Measurements from ENCODE around the gene QSOX2.

Gene QSOX2

DNA sequence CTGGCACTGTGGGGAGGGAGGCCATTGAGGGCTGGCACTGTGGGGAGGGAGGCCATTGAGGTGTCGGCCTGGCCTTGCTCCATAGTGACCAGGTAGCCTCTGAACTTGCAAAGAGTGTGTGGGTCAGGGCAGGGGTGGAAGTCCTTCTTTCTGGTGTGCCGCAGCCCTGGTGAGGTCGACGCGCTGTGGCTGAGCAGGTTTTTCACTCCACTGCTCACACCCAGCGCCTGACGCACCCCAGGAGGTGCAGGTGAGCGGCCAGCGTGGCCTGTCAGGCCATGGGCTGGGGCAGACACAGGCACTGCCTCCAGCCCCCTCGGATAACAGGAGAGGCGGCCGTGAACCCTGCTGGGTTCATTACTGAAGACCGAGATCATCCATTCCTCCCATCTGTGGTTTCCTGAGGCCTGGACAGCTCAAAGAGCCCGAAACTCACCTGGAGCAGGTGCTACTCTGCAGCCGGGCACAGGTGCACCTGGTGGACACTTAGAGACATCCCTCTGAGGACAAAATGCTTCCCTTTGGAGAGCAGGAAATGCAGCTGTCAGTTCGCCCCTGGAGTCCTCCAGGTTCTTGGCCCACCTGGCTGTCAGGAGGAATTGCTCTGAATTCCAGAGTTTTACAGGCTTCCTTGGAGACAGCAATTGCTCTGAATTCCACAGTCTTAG is 73.1 kb downstream of the QSOX2 start:
- no peak for DNase-seq (ENCODE audit: low spot score)

- DNase-seq (ENCODE audit: low spot score) = no peak
These were observed 73.7 kb downstream of the QSOX2 start for GRCh38 chr9:136171801-136172411.

- DNase-seq (ENCODE audit: low spot score) = peak; percentile 87
These were observed 74.4 kb downstream of the QSOX2 start for GRCh38 chr9:136171009-136171800.

DNA sequence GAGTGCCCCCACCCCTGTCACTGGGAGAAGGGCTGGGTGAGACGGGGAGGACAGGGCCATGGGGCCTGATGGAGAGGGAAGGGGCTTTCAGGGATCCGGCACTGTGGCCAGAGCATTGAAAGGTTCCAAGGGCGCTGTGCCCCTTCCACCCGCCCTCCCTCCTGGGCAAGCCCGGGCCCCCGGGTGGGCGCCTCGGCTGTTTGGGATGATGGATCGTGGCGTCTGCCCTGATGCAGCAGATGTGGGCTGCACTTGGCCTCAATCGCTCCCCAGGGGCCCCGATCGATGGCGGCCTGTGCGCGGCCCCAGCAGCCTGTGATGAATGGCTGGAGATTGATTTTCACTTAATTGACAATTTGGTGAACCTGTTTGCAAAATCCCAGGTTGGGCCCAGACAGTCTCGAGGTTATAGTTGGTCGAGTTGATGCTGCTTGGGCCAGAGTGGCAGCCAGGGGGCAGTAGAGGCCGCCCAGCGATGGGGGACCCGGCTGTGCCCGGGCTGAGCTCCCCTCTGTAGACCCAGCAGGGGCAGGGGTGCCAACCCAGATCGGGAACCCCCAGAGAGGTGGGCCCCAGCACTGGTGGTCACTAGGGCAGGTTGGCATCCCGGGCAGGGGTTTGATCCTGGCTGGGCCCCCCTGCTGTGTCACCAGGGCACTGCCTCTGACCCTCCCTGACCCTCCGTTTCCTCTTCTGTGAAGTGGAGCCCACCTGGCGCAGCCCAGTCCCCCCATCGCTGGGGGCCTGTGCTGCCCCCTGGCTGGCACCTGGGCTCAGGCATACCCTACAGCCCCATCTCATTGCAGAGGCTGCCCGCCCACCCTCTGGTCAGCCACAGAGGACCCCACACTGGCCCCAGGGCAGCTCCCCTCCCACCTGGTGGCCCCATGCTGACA is 75.4 kb downstream of the QSOX2 start:
- DNase-seq (ENCODE audit: low spot score) = no peak

DNA sequence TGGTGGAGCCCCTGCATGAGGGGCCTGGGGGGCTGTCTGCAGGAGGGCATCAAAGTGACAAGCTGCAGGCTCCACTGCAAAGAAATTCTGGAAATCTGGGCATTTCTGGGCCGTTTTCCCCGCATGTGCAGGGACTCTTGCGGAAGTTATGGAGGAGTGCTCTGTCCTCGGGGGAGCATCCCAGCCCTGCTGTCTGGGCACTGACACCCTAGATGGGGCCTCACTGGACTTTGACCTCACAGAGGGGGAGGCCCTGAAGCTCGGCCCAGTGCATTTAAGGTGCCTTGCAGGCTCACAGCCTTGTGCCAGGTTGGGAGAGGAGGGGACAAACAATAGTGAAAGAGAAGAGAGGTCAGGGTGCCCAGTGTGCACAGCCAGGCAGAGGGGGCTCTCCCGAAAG is 76.1 kb downstream of the QSOX2 start:
- no peak for DNase-seq (ENCODE audit: low spot score)

GRCh38 chr9:136163248-136163850 is 82.3 kb downstream of the QSOX2 start:
- no peak for DNase-seq (ENCODE audit: low spot score)

- no peak for DNase-seq (ENCODE audit: low spot score)
These were observed 84.5 kb downstream of the QSOX2 start for GRCh38 chr9:136160995-136161610.

DNA sequence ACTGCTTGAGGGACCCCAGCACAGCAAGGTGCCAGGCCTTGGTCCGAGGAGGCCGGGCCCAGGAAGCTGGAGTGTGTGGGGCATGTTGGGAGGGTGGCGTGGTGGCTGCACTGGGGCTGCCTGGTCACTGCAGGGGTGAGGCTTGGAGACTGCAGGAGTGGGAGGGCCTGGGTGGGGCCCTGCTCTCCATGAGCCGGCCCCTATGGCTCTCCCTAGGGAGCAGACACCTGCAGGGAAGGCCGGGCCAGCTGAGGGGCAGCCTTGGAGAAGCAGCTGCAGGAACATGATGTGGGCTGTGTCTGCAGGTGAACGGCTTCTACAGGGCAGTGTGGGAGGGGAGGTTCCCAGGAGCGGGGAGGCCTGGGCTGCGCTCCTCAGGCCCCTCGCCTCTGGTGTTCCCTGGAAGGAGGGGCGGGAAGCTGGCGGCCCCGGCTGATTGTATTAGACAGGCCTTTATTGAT is 85.2 kb downstream of the QSOX2 start:
- no peak for DNase-seq (ENCODE audit: low spot score)

DNA sequence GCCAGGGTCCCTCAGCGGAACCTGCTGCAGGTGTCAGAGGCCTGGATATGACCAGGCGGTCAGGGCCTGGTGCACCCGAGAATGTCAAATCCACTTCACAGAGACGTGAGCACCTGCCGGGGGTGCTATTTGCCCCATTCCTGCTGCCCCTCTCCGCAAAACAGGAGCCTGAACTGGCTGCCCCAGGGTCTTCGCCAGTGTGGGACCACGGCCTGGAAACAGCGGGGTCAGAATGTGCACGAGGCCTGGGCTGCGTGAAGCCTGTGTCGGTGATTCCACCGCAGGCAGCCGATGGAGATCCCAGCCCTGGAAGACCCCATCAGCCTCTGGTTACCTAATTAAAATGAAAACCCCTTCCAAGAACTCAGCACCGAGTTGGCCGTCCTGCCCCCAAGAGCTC is 85.8 kb downstream of the QSOX2 start:
- DNase-seq (ENCODE audit: low spot score) = no peak

DNA sequence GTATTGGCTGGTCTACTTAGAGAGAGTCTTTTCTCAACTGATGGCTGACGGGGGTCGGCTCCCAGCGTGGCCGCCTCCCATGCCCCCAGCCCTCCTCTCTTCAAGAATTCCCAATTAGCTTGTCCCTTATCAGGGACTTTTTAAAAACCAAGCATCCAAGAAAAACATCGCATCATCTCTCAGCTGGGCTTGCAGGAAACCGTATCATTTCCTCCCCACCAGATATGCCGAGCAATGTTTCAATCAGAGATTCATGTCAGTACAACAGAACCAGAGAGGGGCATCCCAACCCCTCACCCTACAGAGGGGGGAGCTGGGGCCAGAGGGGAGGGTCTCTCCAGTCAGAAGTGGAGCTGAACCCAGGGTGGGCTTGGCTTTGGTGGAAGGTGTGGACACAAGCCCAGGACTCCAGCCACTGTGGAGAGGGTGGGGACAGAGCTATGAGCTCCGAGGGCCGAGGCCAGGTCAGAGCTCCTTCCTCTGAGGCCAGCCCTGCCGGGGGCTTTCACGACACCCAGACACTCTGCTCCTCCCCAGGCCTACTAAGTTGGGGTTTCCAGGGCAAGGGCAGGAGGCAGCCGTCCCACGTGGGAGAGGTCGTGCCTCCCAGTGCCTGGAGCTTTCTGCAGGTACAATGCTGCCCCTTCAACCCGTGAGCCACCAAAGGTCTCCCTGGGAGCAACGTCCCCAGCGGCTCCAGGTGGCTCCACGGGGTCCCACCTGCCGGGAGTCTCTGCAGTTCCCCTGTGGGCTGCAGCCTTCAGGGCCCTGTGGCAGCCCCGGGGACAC is 87.9 kb downstream of the QSOX2 start:
- DNase-seq (ENCODE audit: low spot score) = no peak

Data from ecto neural progenitor cell (in vitro differentiated cells).